Motor neuron (in vitro differentiated cells): ENCODE results near the gene ZP2. TPM values are rescaled to one million over a fixed set of nuclear protein-coding genes. Genes with fewer than 3 reads are reported as not detected.
"Not testable (repeated sequence)": the region's sequence is repeated elsewhere in the genome, so short reads cannot be mapped to it uniquely, and the experiment has no call there.

Experiments used
- ATAC-seq, 8 experiments: fragments of 200-7000 bp; cut with Tn5 transposase; replicated peaks in 6 of 8; 2 replicates each; pipeline ENCODE4 v1.8.0; 2021; ENCODE audit warnings: mild to moderate bottlenecking in 8 of 8, moderate library complexity in 8 of 8
- H3K27ac ChIP-seq, 2 donors: fragments of 250-450 bp; sonication (Bioruptor Pico); 2 replicates each; pipeline ENCODE4 v1.9.0; 2021; ENCODE audit warnings: antibody characterized with exemption in 2 of 2, mild to moderate bottlenecking in 2 of 2, moderate library complexity in 1 of 2
- H3K4me1 ChIP-seq, 2 donors: fragments of 250-450 bp; sonication (Bioruptor Pico); replicated peaks in 1 of 2; 2 replicates each; pipeline ENCODE4 v1.6.1; 2021; ENCODE audit warnings: antibody characterized with exemption in 2 of 2, mild to moderate bottlenecking in 2 of 2, moderate library complexity in 1 of 2
- H3K4me3 ChIP-seq, 5 donors: fragments of 250-450 bp; sonication (Bioruptor Pico); 2 replicates each; pipeline ENCODE4 v1.9.0; 2021; ENCODE audit warnings: antibody characterized with exemption in 5 of 5, mild to moderate bottlenecking in 5 of 5, moderate library complexity in 4 of 5
- WGBS, 10 experiments: fragments of 450-650 bp; shearing (Covaris generic); methylation state at CpG; one replicate each; pipeline ENCODE4 v1.0.0; 2022; 5-methylcytosine and 5-hydroxymethylcytosine counted together
- in situ Hi-C, 9 experiments: fragments of 400-800 bp; cut with MboI; loops; one replicate each; pipeline ENCODE4 v1.15.0; 2021; ENCODE audit warnings: low sequenced_read_pairs in 9 of 9, low pct_unique_long_range_greater_than_20kb in 2 of 9; ENCODE audit not compliant: unreplicated experiment in 9 of 9
- total RNA-seq, 8 experiments: library from RNA; unstranded; fragments of 300-600 nt; gene quantifications; 2 replicates each; pipeline versions ENCODE4 v1.2.3 to v1.2.4, GENCODE V29; 2022

ZP2 gene
- total RNA-seq, 8 experiments from 2014 or later = not detected

DNA sequence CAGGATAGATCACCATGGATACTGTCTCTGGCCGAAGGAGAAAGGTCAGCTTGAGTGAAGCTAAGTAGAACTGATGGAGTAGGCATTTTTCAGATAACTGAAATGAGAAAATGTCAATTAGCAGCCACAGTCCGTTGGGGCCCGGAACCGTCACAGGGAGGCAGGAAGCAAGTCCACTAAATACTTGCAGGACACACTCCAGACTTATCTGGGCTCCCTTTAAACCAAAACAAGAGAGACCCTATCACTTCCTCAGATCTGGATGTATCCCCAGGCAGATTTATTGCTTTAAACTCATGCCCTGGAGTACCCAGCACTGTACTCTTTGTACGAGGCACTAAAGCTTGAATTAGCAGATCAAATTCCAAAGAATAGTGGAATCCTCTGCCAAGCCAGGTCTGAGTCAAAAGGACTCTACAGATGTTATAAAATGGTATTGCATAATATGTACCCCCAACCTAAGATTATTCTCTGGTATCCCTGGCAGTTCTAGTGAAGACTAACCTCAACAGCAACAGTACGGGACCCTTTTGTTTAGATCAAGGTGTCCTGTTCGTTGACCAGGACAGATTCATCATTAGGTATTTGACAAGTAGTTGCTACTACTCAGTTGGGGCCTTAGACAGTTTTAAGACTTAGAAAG, 8.1 kb downstream of the ZP2 start:
- Histone ChIP-seq H3K4me1 (no peaks in the 10 kb centered on the region), H3K4me3 (no peak overlapping the region), H3K27ac (no peak overlapping the region)
- ATAC-seq = no peak
- WGBS, 10 experiments = 31 to 80% (median 71%) methylated on average over 3 to 7 of the region's 7 CpGs; no CpG with 5 or more reads in 3 of the 10 experiments
- in situ Hi-C loops = no loop called here

GRCh38 chr16:21199607-21200218, 11.7 kb downstream of the ZP2 start:
- H3K4me1 ChIP-seq = no peaks in the 10 kb centered on the region
- in situ Hi-C loops = loop anchor here in 3 of 9 experiments (25.0 kb wide), 2 partner anchors 88 to 1138 kb away; partner anchors contain the start of gene CRYM (in 2 of the 3)
- no peak overlapping the region for H3K4me3 ChIP-seq
- no peak overlapping the region for H3K27ac ChIP-seq
- no peak for ATAC-seq
- 0 to 80% (median 43%) methylated on average over 1 to 5 of the region's 5 CpGs; no CpG with 5 or more reads in 2 of the 10 experiments for WGBS, 10 experiments

- no peak for ATAC-seq
- Histone ChIP-seq H3K4me3 (no peak overlapping the region), H3K27ac (no peak overlapping the region), H3K4me1 (no peaks in the 10 kb centered on the region)
- 8 to 100% (median 66%) methylated on average over 1 to 3 of the region's 3 CpGs; no CpG with 5 or more reads in 3 of the 10 experiments for whole genome bisulfite sequencing, 10 experiments
- in situ Hi-C loops = loop anchor here in 3 of 9 experiments (25.0 kb wide), 2 partner anchors 90 to 1140 kb away; partner anchors contain the start of gene CRYM (in 2 of the 3)
Observed at GRCh38 chr16:21197621-21198020, 13.8 kb downstream of the ZP2 start.

DNA sequence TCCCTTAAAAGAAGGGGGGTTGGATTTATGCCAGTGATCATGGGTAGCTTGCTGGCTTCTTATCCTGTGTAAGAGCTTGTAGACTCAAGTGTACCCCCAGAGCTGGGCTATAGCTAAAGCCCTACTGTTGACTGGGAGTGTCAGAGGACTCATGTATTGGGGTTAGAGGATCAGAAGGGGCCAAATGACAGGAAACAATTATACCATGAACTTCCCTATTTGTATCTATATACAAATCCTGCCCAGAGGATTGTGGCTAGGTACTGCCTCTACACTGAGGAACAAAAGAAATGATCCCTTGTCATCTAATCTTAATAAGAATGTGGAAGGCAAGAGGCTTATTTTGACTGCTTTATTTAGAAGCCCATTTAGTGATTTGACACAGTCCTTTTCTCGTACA, 14.3 kb downstream of the ZP2 start:
- WGBS, 10 experiments = 25 to 80% (median 38%) methylated on average over 1 of the region's 1 CpG; no CpG with 5 or more reads in 6 of the 10 experiments
- in situ Hi-C loops = loop anchor here in 3 of 9 experiments (25.0 kb wide), 2 partner anchors 90 to 1140 kb away; partner anchors contain the start of gene CRYM (in 2 of the 3)
- no peak for ATAC-seq

GRCh38 chr16:21195330-21195729, 16.0 kb downstream of the ZP2 start:
- H3K4me1 ChIP-seq, H3K4me3 ChIP-seq, H3K27ac ChIP-seq, ATAC-seq: not testable (repeated sequence)
- in situ Hi-C loops = loop anchor here in 3 of 9 experiments (25.0 kb wide), 2 partner anchors 92 to 1142 kb away; partner anchors contain the start of gene CRYM (in 2 of the 3)
- WGBS, 10 experiments = 40 to 100% (median 75%) methylated on average over 1 to 7 of the region's 8 CpGs; no CpG with 5 or more reads in 5 of the 10 experiments

More for the DNA sequence above, 14.3 kb downstream of the ZP2 start:
- no peak overlapping the region for H3K4me3 ChIP-seq
- H3K4me1 ChIP-seq = no peaks in the 10 kb centered on the region
- H3K27ac ChIP-seq = no peak overlapping the region

- 0 to 72% (median 25%) methylated on average over 2 to 4 of the region's 6 CpGs; no CpG with 5 or more reads in 2 of the 10 experiments for WGBS, 10 experiments
- in situ Hi-C loops = loop anchor here in 3 of 9 experiments (25.0 kb wide), 2 partner anchors 92 to 1142 kb away; partner anchors contain the start of gene CRYM (in 2 of the 3)
- no peak overlapping the region for H3K27ac ChIP-seq
- no peak overlapping the region for H3K4me3 ChIP-seq
- peak in 2 of 8 experiments; percentile 63 to 74 for ATAC-seq
- H3K4me1 ChIP-seq = no peaks in the 10 kb centered on the region
Observed at GRCh38 chr16:21194771-21195301, 16.5 kb downstream of the ZP2 start.

DNA sequence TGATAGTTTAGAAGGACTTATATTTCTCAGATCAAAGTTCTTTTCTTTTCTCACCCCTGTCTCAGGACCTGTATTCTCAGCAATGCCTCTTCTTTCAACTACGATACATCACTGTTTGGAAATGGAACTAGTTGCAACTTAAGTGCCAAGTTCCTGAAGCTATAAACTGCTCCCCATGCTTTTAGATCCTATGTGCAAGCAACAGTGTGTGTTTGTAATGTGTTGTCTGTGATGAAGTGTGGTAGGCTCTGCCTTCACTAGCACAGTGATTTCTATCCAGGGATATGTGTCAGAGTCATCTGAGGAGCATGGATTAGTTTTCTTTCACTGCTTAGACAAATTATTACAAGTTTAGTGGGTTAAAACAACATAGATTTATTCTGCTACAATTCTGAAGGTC, 18.4 kb downstream of the ZP2 start:
- no peak for ATAC-seq
- in situ Hi-C loops = loop anchor here in 3 of 9 experiments (25.0 kb wide), 2 partner anchors 94 to 1144 kb away; partner anchors contain the start of gene CRYM (in 2 of the 3)
- Histone ChIP-seq H3K4me3 (no peak overlapping the region), H3K27ac (no peak overlapping the region), H3K4me1 (no peaks in the 10 kb centered on the region)
- 40 to 100% (median 100%) methylated on average over 1 of the region's 1 CpG; no CpG with 5 or more reads in 3 of the 10 experiments for WGBS, 10 experiments

DNA sequence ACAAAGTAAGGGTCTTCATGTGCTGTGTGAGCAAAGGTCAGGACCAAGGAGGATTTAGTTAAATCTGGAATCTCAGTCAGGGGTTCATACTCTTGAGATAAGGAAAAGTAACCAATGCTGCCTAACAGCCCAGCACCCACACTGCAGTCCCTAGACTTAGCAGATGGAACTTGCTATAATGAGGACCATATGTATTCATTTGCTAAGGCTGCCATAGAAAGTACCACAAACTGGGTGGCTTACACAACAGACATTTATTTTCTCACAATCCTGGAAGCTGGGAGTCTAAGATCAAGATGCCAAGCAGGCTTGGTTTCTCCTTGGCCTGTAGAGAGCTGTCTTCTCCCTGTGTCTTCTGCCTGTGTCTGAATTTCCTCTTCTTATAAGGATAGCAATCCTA, 20.8 kb downstream of the ZP2 start:
- in situ Hi-C loops = loop anchor here in 3 of 9 experiments (25.0 kb wide), 2 partner anchors 97 to 1147 kb away; partner anchors contain the start of gene CRYM (in 2 of the 3)
- no peak for ATAC-seq
- H3K4me1 ChIP-seq = no peaks in the 10 kb centered on the region
- no peak overlapping the region for H3K4me3 ChIP-seq
- no peak overlapping the region for H3K27ac ChIP-seq

- WGBS, 10 experiments = 70 to 100% (median 80%) methylated on average over 2 to 4 of the region's 4 CpGs; no CpG with 5 or more reads in 2 of the 10 experiments
- Histone ChIP-seq H3K4me1 (no peaks in the 10 kb centered on the region), H3K27ac (no peak overlapping the region), H3K4me3 (no peak overlapping the region)
- no peak for ATAC-seq
- in situ Hi-C loops = loop anchor here in 3 of 9 experiments (25.0 kb wide), 2 partner anchors 97 to 1147 kb away; partner anchors contain the start of gene CRYM (in 2 of the 3)
Observed at GRCh38 chr16:21190013-21190412, 21.4 kb downstream of the ZP2 start.

DNA sequence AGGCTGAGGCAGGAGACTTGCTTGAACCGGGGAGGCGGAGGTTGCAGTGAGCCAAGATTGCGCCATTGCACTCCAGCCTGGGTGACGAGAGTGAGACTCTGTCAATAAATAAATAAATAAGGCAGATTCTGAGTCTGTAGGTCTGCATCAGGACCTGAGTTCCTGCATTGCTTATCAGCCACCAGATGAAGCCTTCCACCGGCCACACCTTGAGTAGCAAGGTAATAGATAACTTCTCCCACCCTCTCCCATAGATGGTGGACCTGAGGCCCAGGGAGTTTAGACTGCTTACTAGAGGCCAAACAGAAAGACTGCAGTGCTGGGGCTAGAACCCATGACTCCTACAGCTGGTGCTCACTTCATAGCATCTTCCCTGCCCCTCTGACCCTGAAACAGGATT, 22.1 kb downstream of the ZP2 start:
- no peak for ATAC-seq
- H3K4me3 ChIP-seq = no peak overlapping the region
- 40 to 100% (median 80%) methylated on average over 1 to 4 of the region's 5 CpGs; no CpG with 5 or more reads in 5 of the 10 experiments for WGBS, 10 experiments
- in situ Hi-C loops = loop anchor here in 6 of 9 experiments (10.0 to 25.0 kb wide), 5 partner anchors 95 to 1148 kb away; partner anchors contain the start of gene CRYM (in 2 of the 6)
- no peak overlapping the region for H3K27ac ChIP-seq
- H3K4me1 ChIP-seq = no peaks in the 10 kb centered on the region

- H3K4me3 ChIP-seq = no peak overlapping the region
- in situ Hi-C loops = loop anchor here in 6 of 9 experiments (10.0 to 25.0 kb wide), 5 partner anchors 98 to 1151 kb away; partner anchors contain the start of gene CRYM (in 2 of the 6)
- no peak overlapping the region for H3K27ac ChIP-seq
- ATAC-seq = no peak
- 42 to 83% (median 60%) methylated on average over 2 to 4 of the region's 4 CpGs; no CpG with 5 or more reads in 1 of the 10 experiments for WGBS, 10 experiments
- no peaks in the 10 kb centered on the region for H3K4me1 ChIP-seq
Observed at GRCh38 chr16:21186326-21186691, 25.1 kb downstream of the ZP2 start.

GRCh38 chr16:21185659-21186325, 25.6 kb downstream of the ZP2 start:
- Histone ChIP-seq H3K4me3 (no peak overlapping the region), H3K4me1 (no peaks in the 10 kb centered on the region), H3K27ac (no peak overlapping the region)
- 67 to 100% (median 86%) methylated on average over 1 to 11 of the region's 12 CpGs; no CpG with 5 or more reads in 2 of the 10 experiments for WGBS, 10 experiments
- in situ Hi-C loops = loop anchor here in 6 of 9 experiments (10.0 to 25.0 kb wide), 5 partner anchors 99 to 1152 kb away; partner anchors contain the start of gene CRYM (in 2 of the 6)
- no peak for ATAC-seq
